Activated B cell treated with CpG ODN at 0.5 μM for 24 hours (primary cell): Measurements from ENCODE around the gene DUT. TPM values are rescaled to one million over a fixed set of nuclear protein-coding genes. Genes with fewer than 3 reads are reported as not detected.
A peak's percentile ranks its signal among the peaks of the same experiment; 100 is the strongest.
"Not testable (repeated sequence)": the region's sequence is repeated elsewhere in the genome, so short reads cannot be mapped to it uniquely, and the experiment has no call there.

Source experiments
- ATAC-seq: fragments of 200-7000 bp; cut with Tn5 transposase; one replicate; pipeline ENCODE4 v1.10.0; 2021; ENCODE audit warnings: low read depth, mild to moderate bottlenecking, moderate library complexity
- CTCF ChIA-PET: fragments of 350-600 bp; sonication (Branson Sonifier 250); formaldehyde crosslinking; loops from one replicate; lab custom pipeline; 2021; ENCODE audit warnings: antibody characterized with exemption; lab: Charles Lee
- POLR2A ChIA-PET: fragments of 350-600 bp; sonication (Branson Sonifier 250); formaldehyde crosslinking; loops from one replicate; lab custom pipeline; 2021; ENCODE audit warnings: antibody characterized with exemption; lab: Charles Lee
- DNase-seq: peaks from one replicate; pipeline ENCODE4 v3.0.0; 2022
- H3K27ac Mint-ChIP-seq: one replicate; pipeline ENCODE4 v1.8.0; 2020; ENCODE audit warnings: mixed read lengths
- H3K27me3 Mint-ChIP-seq: one replicate; pipeline ENCODE4 v1.8.0; 2021; ENCODE audit warnings: mixed read lengths
- H3K36me3 Mint-ChIP-seq: one replicate; pipeline ENCODE4 v1.8.0; 2021; ENCODE audit warnings: low read depth, mixed read lengths
- H3K4me1 Mint-ChIP-seq: one replicate; pipeline ENCODE4 v1.8.0; 2021; ENCODE audit warnings: mixed read lengths
- H3K4me3 Mint-ChIP-seq: one replicate; pipeline ENCODE4 v1.8.0; 2020; ENCODE audit warnings: mild to moderate bottlenecking, mixed read lengths
- H3K9me3 Mint-ChIP-seq: one replicate; pipeline ENCODE4 v1.8.0; 2020; ENCODE audit warnings: mixed read lengths
- CTCF ChIP-seq: fragments of 200-600 bp; IDR thresholded peaks from one replicate; pipeline ENCODE4 v1.8.0; 2022; ENCODE audit warnings: antibody characterized with exemption, mild to moderate bottlenecking
- intact Hi-C: fragments of 100-400 bp; cut with micrococcal nuclease; formaldehyde crosslinking; loops from one replicate; pipeline ENCODE4 v1.15.1; 2024
- total RNA-seq: library from RNA; stranded (reverse); gene quantifications from 2 replicates; pipeline ENCODE4 v1.2.3, GENCODE V29; 2022

Gene DUT
- total RNA-seq, 1 donor from 2014 or later: 75.7 TPM

GRCh38 chr15:48324949-48325348 is 6.3 kb upstream of the DUT start:
- TF ChIP-seq CTCF: no peak
- intact Hi-C loops: no loop called here
- ATAC-seq (no peak), DNase-seq (no peak)
- no peaks in the 10 kb centered on the region for H3K36me3 Mint-ChIP-seq
- no peaks in the 10 kb centered on the region for H3K27me3 Mint-ChIP-seq
- CTCF ChIA-PET: no interaction called here
- H3K27ac Mint-ChIP-seq: no peak overlapping the region
- H3K4me1 Mint-ChIP-seq: peaks cover 15% of the 10 kb centered on the region
- no peak overlapping the region for H3K4me3 Mint-ChIP-seq
- no peaks in the 10 kb centered on the region for H3K9me3 Mint-ChIP-seq
- POLR2A ChIA-PET: no interaction called here

DNA sequence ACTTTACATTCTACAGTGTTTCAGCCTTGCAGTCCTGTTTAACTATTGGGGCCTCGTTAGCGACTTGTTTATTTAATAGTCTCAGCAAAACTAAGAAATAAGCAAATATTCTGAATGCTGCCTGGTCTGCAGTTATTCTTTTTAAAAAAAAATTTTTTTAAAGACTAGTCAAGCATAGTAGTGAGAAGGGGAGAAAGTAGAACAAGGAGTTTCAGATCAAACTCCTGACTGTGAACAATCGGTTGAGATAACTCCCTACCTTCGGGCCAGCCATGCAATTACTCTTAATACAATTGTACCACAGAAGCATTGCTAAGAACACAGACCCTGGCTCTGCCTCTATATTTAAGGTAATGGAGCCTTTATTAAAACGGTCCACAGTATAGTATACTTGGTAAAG is 5.8 kb upstream of the DUT start:
- no peak for TF ChIP-seq CTCF
- Mint-ChIP-seq H3K4me1 (peaks cover 19% of the 10 kb centered on the region), H3K27me3 (no peaks in the 10 kb centered on the region), H3K36me3 (no peaks in the 10 kb centered on the region), H3K27ac (no peak overlapping the region), H3K9me3 (no peaks in the 10 kb centered on the region), H3K4me3 (no peak overlapping the region)
- POLR2A ChIA-PET: no interaction called here
- CTCF ChIA-PET: no interaction called here
- intact Hi-C loops: no loop called here
- ATAC-seq (no peak), DNase-seq (no peak)

GRCh38 chr15:48326180-48326579 is 5.0 kb upstream of the DUT start:
- H3K4me3 Mint-ChIP-seq, POLR2A ChIA-PET, H3K36me3 Mint-ChIP-seq, H3K27me3 Mint-ChIP-seq, ATAC-seq, DNase-seq, H3K9me3 Mint-ChIP-seq, H3K27ac Mint-ChIP-seq, intact Hi-C loops: not testable (repeated sequence)
- peaks cover 24% of the 10 kb centered on the region for H3K4me1 Mint-ChIP-seq
- CTCF ChIA-PET: interaction anchor here (0.6 kb wide), 1 partner anchor 37 kb away, joined by 3 read pairs; no protein-coding TSS in a partner anchor

GRCh38 chr15:48330105-48330785 is 984 bp upstream of the DUT start:
- H3K4me1 Mint-ChIP-seq: peaks cover 34% of the 10 kb centered on the region
- no peaks in the 10 kb centered on the region for H3K9me3 Mint-ChIP-seq
- DNase-seq: no peak
- CTCF ChIA-PET: no interaction called here
- no peak for ATAC-seq
- no peaks in the 10 kb centered on the region for H3K27me3 Mint-ChIP-seq
- H3K27ac Mint-ChIP-seq: peak overlapping the region; percentile 97
- intact Hi-C loops: loop anchor here (2.0 to 10.0 kb wide), 5 partner anchors 138 to 1291 kb away; partner anchors contain the start of genes COPS2, CTXN2, DTWD1 and EID1
- POLR2A ChIA-PET: interaction anchor here (1.0 kb wide), 1 partner anchor 153 kb away, joined by 3 read pairs; no protein-coding TSS in a partner anchor
- TF ChIP-seq CTCF: no peak
- H3K36me3 Mint-ChIP-seq: peaks cover 14% of the 10 kb centered on the region
- peak overlapping the region; percentile 98 for H3K4me3 Mint-ChIP-seq

DNA sequence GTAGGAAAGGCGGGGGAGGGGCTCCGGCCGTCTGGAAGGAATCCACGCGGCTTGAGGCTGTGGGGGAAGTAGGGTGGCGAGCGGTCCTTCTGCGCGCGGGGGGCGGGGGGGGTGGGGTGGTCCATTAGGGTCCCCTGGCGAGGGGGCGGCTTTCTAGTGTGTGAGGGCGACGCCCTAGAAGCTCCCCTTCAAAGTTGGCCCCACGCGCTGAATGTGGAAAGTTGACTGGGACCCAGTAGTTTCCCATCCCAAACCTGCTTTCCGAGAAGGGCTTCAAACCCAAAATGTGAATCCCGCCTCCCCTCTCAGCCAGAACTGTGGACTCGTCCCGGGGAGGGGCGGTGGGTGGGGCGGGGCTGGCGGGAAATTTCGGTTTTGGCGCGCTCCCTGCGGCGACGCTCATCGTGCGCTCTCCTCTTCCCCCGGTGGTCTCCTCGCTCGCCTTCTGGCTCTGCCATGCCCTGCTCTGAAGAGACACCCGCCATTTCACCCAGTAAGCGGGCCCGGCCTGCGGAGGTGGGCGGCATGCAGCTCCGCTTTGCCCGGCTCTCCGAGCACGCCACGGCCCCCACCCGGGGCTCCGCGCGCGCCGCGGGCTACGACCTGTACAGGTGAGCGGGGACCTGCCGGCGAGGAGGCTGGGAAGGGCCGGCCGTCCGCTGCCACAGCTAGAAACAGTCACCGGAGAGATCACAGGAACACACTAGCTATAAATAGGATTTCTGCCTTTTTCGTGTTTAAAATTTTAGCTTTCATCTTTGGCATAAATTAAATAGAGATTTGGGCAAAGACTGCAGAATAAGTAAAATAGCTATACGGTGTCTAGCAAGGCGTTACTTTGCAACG is 790 bp downstream of the DUT start:
- ChIA-PET POLR2A (interaction anchor here (0.6 to 1.6 kb wide), 3 partner anchors 9 to 1778 kb away, joined by 3 to 4 read pairs (median 3); no protein-coding TSS in a partner anchor), CTCF (no interaction called here)
- Mint-ChIP-seq H3K4me1 (peaks cover 20% of the 10 kb centered on the region), H3K36me3 (peaks cover 27% of the 10 kb centered on the region), H3K27ac (peak overlapping the region; percentile 97), H3K4me3 (peak overlapping the region; percentile 98), H3K9me3 (no peaks in the 10 kb centered on the region), H3K27me3 (no peaks in the 10 kb centered on the region)
- TF ChIP-seq CTCF: no peak
- DNase-seq (peak; percentile 68), ATAC-seq (peak; percentile 69)
- intact Hi-C loops: loop anchor here (1.0 to 10.0 kb wide), 7 partner anchors 140 to 1289 kb away; partner anchors contain the start of genes CEP152, COPS2, CTXN2 and DTWD1
